GM23338 (cell line): ENCODE data around the gene EMC9.

Source experiments
- CREB1 ChIP-seq: fragments of 250-450 bp; sonication (Bioruptor Pico); IDR thresholded peaks from 2 replicates; pipeline ENCODE4 v1.5.0; 2020; ENCODE audit warnings: low read depth, mild to moderate bottlenecking, moderate library complexity
- CTCF ChIP-seq, 2 experiments: fragments of 200-600 bp in 1 of 2; sonication (generic) in 1 of 2; conservative IDR thresholded peaks; 2 replicates each; pipeline versions ENCODE4 v1.5.1 to v1.6.1; 2016 to 2017; ENCODE audit warnings: antibody characterized with exemption in 2 of 2, low read depth in 2 of 2, mild to moderate bottlenecking in 2 of 2, moderate library complexity in 1 of 2
- EZH2 ChIP-seq: fragments of 200-600 bp; sonication (generic); IDR thresholded peaks from one replicate; pipeline ENCODE4 v1.8.0; 2017; ENCODE audit warnings: antibody characterized with exemption, mild to moderate bottlenecking, low read depth; ENCODE audit not compliant: unreplicated experiment
- EZH2phosphoT487 ChIP-seq: fragments of 200-600 bp; sonication (generic); IDR thresholded peaks from one replicate; pipeline ENCODE4 v1.8.1; 2018; ENCODE audit warnings: antibody characterized with exemption; ENCODE audit not compliant: unreplicated experiment
- JUNB ChIP-seq: IDR thresholded peaks from one replicate; pipeline ENCODE4 v1.6.1; 2016; ENCODE audit warnings: antibody characterized with exemption; ENCODE audit not compliant: unreplicated experiment
- NANOG ChIP-seq: IDR thresholded peaks from 2 replicates; pipeline ENCODE4 v1.6.1; 2016; ENCODE audit warnings: antibody characterized with exemption, borderline replicate concordance
- POLR2AphosphoS5 ChIP-seq: IDR thresholded peaks from 2 replicates; pipeline ENCODE4 v1.6.1; 2016; ENCODE audit warnings: antibody characterized with exemption, low read depth
- ZNF114 ChIP-seq: fragments of 250-450 bp; sonication (Bioruptor Pico); IDR thresholded peaks from 2 replicates; pipeline ENCODE4 v1.5.0; 2020; ENCODE audit warnings: mild to moderate bottlenecking, moderate library complexity
- ZNF331 ChIP-seq: fragments of 250-450 bp; sonication (Bioruptor Pico); IDR thresholded peaks from 2 replicates; pipeline ENCODE4 v1.5.0; 2020; ENCODE audit warnings: low read depth, mild to moderate bottlenecking, moderate library complexity
- TF ChIP-seq, protein P1 (sequence below): IDR thresholded peaks from one replicate; pipeline ENCODE4 v1.6.1; 2018; ENCODE audit warnings: antibody characterized with exemption; ENCODE audit not compliant: unreplicated experiment
- TF ChIP-seq, protein P2 (sequence below): IDR thresholded peaks from 2 replicates; pipeline ENCODE4 v1.6.1; 2016; ENCODE audit warnings: antibody characterized with exemption

GRCh38 chr14:24126939-24127338 is 14.5 kb downstream of the EMC9 start:
- TF ChIP-seq, protein P1, sequence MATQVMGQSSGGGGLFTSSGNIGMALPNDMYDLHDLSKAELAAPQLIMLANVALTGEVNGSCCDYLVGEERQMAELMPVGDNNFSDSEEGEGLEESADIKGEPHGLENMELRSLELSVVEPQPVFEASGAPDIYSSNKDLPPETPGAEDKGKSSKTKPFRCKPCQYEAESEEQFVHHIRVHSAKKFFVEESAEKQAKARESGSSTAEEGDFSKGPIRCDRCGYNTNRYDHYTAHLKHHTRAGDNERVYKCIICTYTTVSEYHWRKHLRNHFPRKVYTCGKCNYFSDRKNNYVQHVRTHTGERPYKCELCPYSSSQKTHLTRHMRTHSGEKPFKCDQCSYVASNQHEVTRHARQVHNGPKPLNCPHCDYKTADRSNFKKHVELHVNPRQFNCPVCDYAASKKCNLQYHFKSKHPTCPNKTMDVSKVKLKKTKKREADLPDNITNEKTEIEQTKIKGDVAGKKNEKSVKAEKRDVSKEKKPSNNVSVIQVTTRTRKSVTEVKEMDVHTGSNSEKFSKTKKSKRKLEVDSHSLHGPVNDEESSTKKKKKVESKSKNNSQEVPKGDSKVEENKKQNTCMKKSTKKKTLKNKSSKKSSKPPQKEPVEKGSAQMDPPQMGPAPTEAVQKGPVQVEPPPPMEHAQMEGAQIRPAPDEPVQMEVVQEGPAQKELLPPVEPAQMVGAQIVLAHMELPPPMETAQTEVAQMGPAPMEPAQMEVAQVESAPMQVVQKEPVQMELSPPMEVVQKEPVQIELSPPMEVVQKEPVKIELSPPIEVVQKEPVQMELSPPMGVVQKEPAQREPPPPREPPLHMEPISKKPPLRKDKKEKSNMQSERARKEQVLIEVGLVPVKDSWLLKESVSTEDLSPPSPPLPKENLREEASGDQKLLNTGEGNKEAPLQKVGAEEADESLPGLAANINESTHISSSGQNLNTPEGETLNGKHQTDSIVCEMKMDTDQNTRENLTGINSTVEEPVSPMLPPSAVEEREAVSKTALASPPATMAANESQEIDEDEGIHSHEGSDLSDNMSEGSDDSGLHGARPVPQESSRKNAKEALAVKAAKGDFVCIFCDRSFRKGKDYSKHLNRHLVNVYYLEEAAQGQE, result no peak
- TF ChIP-seq CTCF (conservative IDR thresholded peaks at IDR 0.05; ENCODE audit: low read depth in 2 of 2), result no peak
- TF ChIP-seq CREB1 (CRISPR knock-in tag), result no peak
- no peak for TF ChIP-seq EZH2phosphoT487
- TF ChIP-seq POLR2AphosphoS5, result no peak
- no peak for TF ChIP-seq EZH2
- TF ChIP-seq, protein P2, sequence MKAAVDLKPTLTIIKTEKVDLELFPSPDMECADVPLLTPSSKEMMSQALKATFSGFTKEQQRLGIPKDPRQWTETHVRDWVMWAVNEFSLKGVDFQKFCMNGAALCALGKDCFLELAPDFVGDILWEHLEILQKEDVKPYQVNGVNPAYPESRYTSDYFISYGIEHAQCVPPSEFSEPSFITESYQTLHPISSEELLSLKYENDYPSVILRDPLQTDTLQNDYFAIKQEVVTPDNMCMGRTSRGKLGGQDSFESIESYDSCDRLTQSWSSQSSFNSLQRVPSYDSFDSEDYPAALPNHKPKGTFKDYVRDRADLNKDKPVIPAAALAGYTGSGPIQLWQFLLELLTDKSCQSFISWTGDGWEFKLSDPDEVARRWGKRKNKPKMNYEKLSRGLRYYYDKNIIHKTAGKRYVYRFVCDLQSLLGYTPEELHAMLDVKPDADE, result no peak
- no peak for TF ChIP-seq JUNB
- no peak for TF ChIP-seq ZNF331
- TF ChIP-seq NANOG, result no peak
- no peak for TF ChIP-seq ZNF114 (CRISPR knock-in tag)
